CD14-positive monocyte (primary cell): ENCODE results near the gene ABCG4. TPM values are rescaled to one million over a fixed set of nuclear protein-coding genes. Genes with fewer than 3 reads are reported as not detected.
A peak's percentile ranks its signal among the peaks of the same experiment; 100 is the strongest.

Source experiments
- DNase-seq, 3 donors: peaks; one replicate each; pipeline ENCODE4 v3.0.0-alpha.2; 2011 to 2022
- H2AFZ ChIP-seq: 2 replicates; pipeline ENCODE4 v1.6.0; 2012; ENCODE audit warnings: mild to moderate bottlenecking, low read depth, low read length, inconsistent platforms; ENCODE audit not compliant: insufficient read depth, poor library complexity, severe bottlenecking
- H3K27ac ChIP-seq, 2 donors: 1 replicate in 1 of 2; 2 replicates in 1 of 2; pipeline ENCODE4 v1.5.1; 2012 to 2013; ENCODE audit warnings: low read length in 2 of 2, control low read depth in 1 of 2, inconsistent platforms in 1 of 2, low read depth in 1 of 2, mild to moderate bottlenecking in 1 of 2
- H3K27me3 ChIP-seq, 2 donors: one replicate each; pipeline versions ENCODE4 v1.6.0 to v1.6.1; 2011 to 2013; ENCODE audit warnings: low read length in 2 of 2; ENCODE audit not compliant: control insufficient read depth in 2 of 2, insufficient read depth in 2 of 2
- H3K36me3 ChIP-seq, 2 donors: replicated peaks in 1 of 2; 1 replicate in 1 of 2; 2 replicates in 1 of 2; pipeline versions ENCODE4 v1.5.1 to v1.6.1; 2012 to 2013; ENCODE audit warnings: low read length in 2 of 2, control low read depth in 1 of 2, inconsistent platforms in 1 of 2, mild to moderate bottlenecking in 1 of 2; ENCODE audit not compliant: insufficient read depth in 2 of 2, control insufficient read depth in 1 of 2
- H3K4me1 ChIP-seq, 2 donors: 1 replicate in 1 of 2; 2 replicates in 1 of 2; pipeline versions ENCODE4 v1.5.1 to v1.6.1; 2012 to 2013; ENCODE audit warnings: low read length in 2 of 2, control low read depth in 1 of 2, inconsistent platforms in 1 of 2, mild to moderate bottlenecking in 1 of 2, moderate library complexity in 1 of 2; ENCODE audit not compliant: insufficient read depth in 2 of 2, control insufficient read depth in 1 of 2
- H3K4me2 ChIP-seq: replicated peaks from 2 replicates; pipeline ENCODE3; 2012; ENCODE audit warnings: low read length, moderate library complexity, mild to moderate bottlenecking; ENCODE audit not compliant: poor library complexity, severe bottlenecking; ENCODE audit errors: extremely low read depth
- H3K4me3 ChIP-seq, 3 experiments: fragments of 200-600 bp in 1 of 3; sonication (generic) in 1 of 3; replicated peaks in 1 of 3; 1 replicate in 2 of 3; 2 replicates in 1 of 3; pipeline ENCODE4 v1.5.1; 2011 to 2013; ENCODE audit warnings: low read length in 3 of 3, mild to moderate bottlenecking in 3 of 3, control low read depth in 2 of 3, low read depth in 2 of 3, inconsistent platforms in 1 of 3, moderate library complexity in 1 of 3
- H3K79me2 ChIP-seq: 2 replicates; pipeline ENCODE4 v1.6.0; 2012; ENCODE audit warnings: mild to moderate bottlenecking, control low read depth, inconsistent platforms, low read length, moderate library complexity; ENCODE audit not compliant: insufficient read depth
- H3K9ac ChIP-seq: 2 replicates; pipeline ENCODE4 v1.6.0; 2017; ENCODE audit warnings: low read length, mild to moderate bottlenecking; ENCODE audit not compliant: insufficient read depth, poor library complexity, severe bottlenecking
- H3K9me3 ChIP-seq, 2 donors: replicated peaks in 1 of 2; 1 replicate in 1 of 2; 2 replicates in 1 of 2; pipeline versions ENCODE4 v1.5.1 to v1.6.1; 2012 to 2013; ENCODE audit warnings: low read length in 2 of 2, control low read depth in 1 of 2; ENCODE audit not compliant: control insufficient read depth in 1 of 2, insufficient read depth in 1 of 2
- H4K20me1 ChIP-seq: 2 replicates; pipeline ENCODE4 v1.6.0; 2012; ENCODE audit warnings: mild to moderate bottlenecking, low read length, control low read depth, moderate library complexity; ENCODE audit not compliant: insufficient read depth
- H3K27ac Mint-ChIP-seq, 7 donors: one replicate each; pipeline ENCODE4 v1.8.0; 2020; ENCODE audit warnings: mild to moderate bottlenecking in 7 of 7, mixed read lengths in 7 of 7, moderate library complexity in 6 of 7, inconsistent platforms in 2 of 7
- H3K27me3 Mint-ChIP-seq, 3 donors: one replicate each; pipeline ENCODE4 v1.8.0; 2021 to 2022; ENCODE audit warnings: low read depth in 3 of 3, mild to moderate bottlenecking in 3 of 3, mixed read lengths in 3 of 3, moderate library complexity in 3 of 3, inconsistent platforms in 1 of 3
- H3K36me3 Mint-ChIP-seq, 2 donors: one replicate each; pipeline ENCODE4 v1.8.0; 2020; ENCODE audit warnings: mixed read lengths in 2 of 2, inconsistent platforms in 1 of 2, mild to moderate bottlenecking in 1 of 2
- H3K4me1 Mint-ChIP-seq: one replicate; pipeline ENCODE4 v1.8.0; 2020; ENCODE audit warnings: mild to moderate bottlenecking, mixed read lengths
- H3K4me3 Mint-ChIP-seq, 2 donors: one replicate each; pipeline ENCODE4 v1.8.0; 2020; ENCODE audit warnings: mild to moderate bottlenecking in 2 of 2, mixed read lengths in 2 of 2, moderate library complexity in 1 of 2
- H3K9me3 Mint-ChIP-seq, 7 donors: one replicate each; pipeline ENCODE4 v1.8.0; 2020 to 2022; ENCODE audit warnings: mixed read lengths in 7 of 7, mild to moderate bottlenecking in 6 of 7, moderate library complexity in 6 of 7, inconsistent platforms in 2 of 7
- CTCF ChIP-seq: fragments of 200-600 bp; IDR thresholded peaks from one replicate; pipeline ENCODE4 v1.8.0; 2022; ENCODE audit warnings: antibody characterized with exemption, mild to moderate bottlenecking
- WGBS: methylation state at CpG from one replicate; pipeline ENCODE4 v1.1.5; 2013; ENCODE audit warnings: missing lambda C conversion rate; ENCODE audit not compliant: insufficient coverage; 5-methylcytosine and 5-hydroxymethylcytosine counted together
- intact Hi-C, 2 donors: fragments of 100-400 bp; cut with micrococcal nuclease; formaldehyde crosslinking; loops; one replicate each; pipeline versions ENCODE4 v1.15.0 to v1.15.1; 2023
- polyA plus RNA-seq, 3 donors: library from polyadenylated mRNA; depleted of rRNA in 1 of 3; unstranded in 2 of 3; stranded (reverse) in 1 of 3; fragments of 300-500 nt in 2 of 3; fragments of >200 nt in 1 of 3; fragmentation: Illumina TruSeq in 2 of 3; gene quantifications; 1 replicate in 2 of 3; 2 replicates in 1 of 3; pipeline ENCODE4 v1.2.3, GENCODE V29; 2012 to 2021

Gene ABCG4
- polyA plus RNA-seq, 3 donors: 0.04 TPM; not detected in 2

- H3K4me2 ChIP-seq: no peak overlapping the region
- no peaks in the 10 kb centered on the region for H3K27me3 ChIP-seq
- TF ChIP-seq CTCF: no peak
- intact Hi-C loops: no loop called here
- no peak overlapping the region for H3K9ac ChIP-seq
- H3K4me1 ChIP-seq: peaks cover 28 to 29% of the 10 kb centered on the region in 2 donors
- H2AFZ ChIP-seq: no peak overlapping the region
- no peaks in the 10 kb centered on the region for H3K9me3 ChIP-seq
- H3K4me1 Mint-ChIP-seq: peaks cover 29% of the 10 kb centered on the region
- H3K36me3 ChIP-seq: peaks cover 34 to 48% of the 10 kb centered on the region in 2 donors
- H3K4me3 Mint-ChIP-seq: no peak overlapping the region
- H3K9me3 Mint-ChIP-seq: peaks cover 0 to 2% (median 0%) of the 10 kb centered on the region in 7 donors
- peaks cover 37 to 63% of the 10 kb centered on the region in 2 donors for H3K36me3 Mint-ChIP-seq
- H4K20me1 ChIP-seq: no peaks in the 10 kb centered on the region
- DNase-seq: no peak
- H3K4me3 ChIP-seq: no peak overlapping the region
- H3K27me3 Mint-ChIP-seq: peaks cover 0 to 3% (median 0%) of the 10 kb centered on the region in 3 donors
- WGBS: 95% methylated on average over 10 of the region's 10 CpGs
- no peaks in the 10 kb centered on the region for H3K79me2 ChIP-seq
- peak overlapping the region in 1 of 7 donors; percentile 20 for H3K27ac Mint-ChIP-seq
- H3K27ac ChIP-seq: no peak overlapping the region
Observed at GRCh38 chr11:119179983-119180382, 31.1 kb downstream of the ABCG4 start.

GRCh38 chr11:119180729-119181676, 32.2 kb downstream of the ABCG4 start:
- H3K79me2 ChIP-seq: no peaks in the 10 kb centered on the region
- DNase-seq: no peak
- Mint-ChIP-seq H3K27me3 (peaks cover 0 to 3% (median 0%) of the 10 kb centered on the region in 3 donors), H3K4me1 (peaks cover 26% of the 10 kb centered on the region), H3K27ac (peak overlapping the region in 1 of 7 donors; percentile 62), H3K4me3 (no peak overlapping the region), H3K9me3 (peaks cover 0 to 2% (median 0%) of the 10 kb centered on the region in 7 donors), H3K36me3 (peaks cover 28 to 53% of the 10 kb centered on the region in 2 donors)
- H3K4me3 ChIP-seq: peak overlapping the region in 1 of 3 experiments; percentile 26
- intact Hi-C loops: no loop called here
- H3K4me1 ChIP-seq: peaks cover 28 to 29% of the 10 kb centered on the region in 2 donors
- peaks cover 24 to 38% of the 10 kb centered on the region in 2 donors for H3K36me3 ChIP-seq
- WGBS: 94% methylated on average over 4 of the region's 6 CpGs
- TF ChIP-seq CTCF: no peak
- no peak overlapping the region for H2AFZ ChIP-seq
- no peaks in the 10 kb centered on the region for H4K20me1 ChIP-seq
- H3K9ac ChIP-seq: no peak overlapping the region
- H3K27me3 ChIP-seq: no peaks in the 10 kb centered on the region
- no peaks in the 10 kb centered on the region for H3K9me3 ChIP-seq
- peak overlapping the region in 1 of 2 donors; percentile 15 for H3K27ac ChIP-seq
- H3K4me2 ChIP-seq: no peak overlapping the region
